HG02852 (cell line): ENCODE results near the gene MROH8.

Experiments
- ATAC-seq: cut with Tn5 transposase; IDR thresholded peaks from one replicate; pipeline ENCODE4 v1.9.1; 2021; ENCODE audit warnings: mild to moderate bottlenecking, moderate library complexity; ENCODE audit not compliant: unreplicated experiment

The MROH8 gene

DNA sequence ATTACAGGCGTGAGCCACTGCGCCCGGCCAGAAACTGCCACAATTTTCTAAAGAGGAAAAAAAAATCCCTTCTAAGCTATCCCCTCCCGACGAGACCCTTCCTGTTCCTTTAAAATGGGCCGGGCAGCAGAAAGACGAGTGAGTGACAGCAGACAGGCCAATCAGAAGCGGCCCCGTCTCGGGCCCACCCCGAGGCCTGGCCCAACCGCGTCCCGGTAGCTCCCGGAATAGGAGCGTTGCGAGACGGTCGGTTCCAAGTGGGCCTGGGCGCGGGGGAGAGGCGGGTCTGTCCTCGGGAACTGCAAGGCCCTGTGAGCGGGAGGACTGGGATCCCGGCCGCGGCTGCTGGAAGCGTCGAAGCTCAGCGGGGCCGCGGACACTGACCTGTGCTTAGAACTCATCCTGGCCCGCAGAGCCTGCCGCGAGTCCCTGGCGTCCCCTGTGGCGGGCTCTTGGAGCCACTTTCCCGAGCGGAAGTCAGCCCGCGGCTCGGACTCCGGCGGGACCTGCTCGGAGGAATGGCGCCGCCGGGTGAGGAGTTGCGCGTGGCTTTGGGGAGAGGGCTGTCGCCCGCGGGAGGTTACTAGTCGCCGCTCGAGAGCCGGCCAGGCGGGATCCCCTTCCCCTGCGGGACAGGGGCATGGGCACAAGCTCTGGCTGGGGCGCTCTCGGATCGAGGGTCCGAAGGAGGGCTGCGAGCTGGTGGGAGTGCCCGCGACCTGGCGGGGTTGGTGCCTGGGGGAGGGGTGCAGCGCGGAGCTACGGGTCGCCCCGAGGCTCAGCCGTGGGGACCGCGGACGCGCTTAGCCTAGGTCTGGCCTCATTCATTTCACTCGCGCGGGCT is at the start of gene MROH8, which contains the start of gene RPN2:
Gene MROH8, minus strand, starts transcription at position 710 of the 844 bp plus-strand sequence.
Gene RPN2, plus strand, starts transcription at position 492 of the 844 bp plus-strand sequence. Its CDS starts 27 bp downstream, at position 519.
- ATAC-seq = peak; percentile 95

DNA sequence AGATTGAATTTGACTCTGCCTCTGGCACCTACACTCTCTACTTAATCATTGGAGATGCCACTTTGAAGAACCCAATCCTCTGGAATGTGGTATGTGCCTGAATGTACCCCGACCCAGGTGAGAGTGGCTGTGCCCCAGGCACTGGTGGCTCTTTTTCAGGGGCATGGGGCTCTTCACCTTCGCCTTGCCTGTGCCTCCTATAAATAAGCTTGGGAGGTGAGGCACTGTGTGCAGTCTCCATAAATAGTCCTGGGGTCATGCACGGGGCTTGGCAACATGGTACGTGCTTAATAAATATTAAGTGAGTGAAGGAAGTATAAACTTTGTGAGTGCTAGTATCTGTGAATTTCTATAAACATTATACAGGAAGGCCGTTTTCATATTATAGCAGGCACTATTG is 49.3 kb upstream of the MROH8 start:
- no peak for ATAC-seq

DNA sequence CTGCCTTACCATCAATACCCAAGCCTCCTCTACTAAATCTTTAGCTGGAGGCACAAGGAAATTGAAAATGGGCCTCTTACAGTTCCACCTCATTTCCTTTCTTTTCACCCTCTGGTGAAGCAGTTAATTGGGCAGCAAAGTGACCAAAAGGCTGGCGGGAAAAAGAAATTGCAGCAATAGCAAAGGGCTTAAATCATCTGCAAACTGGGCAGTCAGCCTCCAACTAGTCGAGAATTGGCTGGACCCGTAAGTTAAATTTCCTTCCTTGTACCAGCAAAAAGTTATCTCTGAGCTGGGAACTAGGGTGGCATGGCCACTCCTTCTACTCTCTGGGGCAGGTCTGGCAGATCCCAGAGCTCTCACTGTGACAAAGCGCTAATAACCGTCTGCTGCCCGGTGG is 48.7 kb upstream of the MROH8 start:
- ATAC-seq = no peak

DNA sequence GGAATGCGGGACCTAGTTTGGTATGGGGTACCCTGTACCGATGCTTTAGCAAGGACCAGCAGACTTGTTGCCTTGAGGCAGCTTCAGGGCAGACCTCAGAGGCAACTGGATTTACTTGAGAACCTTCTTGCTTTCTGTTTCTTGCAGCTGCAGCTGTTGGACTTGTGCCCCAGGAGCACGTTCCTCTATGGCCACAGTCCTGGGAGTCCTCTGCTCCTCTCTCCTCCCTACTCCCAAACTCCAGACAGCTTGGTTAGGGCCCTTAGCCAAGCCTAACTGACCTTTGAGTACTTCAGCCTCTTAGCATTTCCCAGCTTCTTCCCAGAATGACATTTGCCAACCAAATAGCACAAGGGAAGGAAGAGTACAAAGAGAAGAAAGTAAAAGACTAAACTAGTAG is 47.5 kb upstream of the MROH8 start:
- no peak for ATAC-seq

DNA sequence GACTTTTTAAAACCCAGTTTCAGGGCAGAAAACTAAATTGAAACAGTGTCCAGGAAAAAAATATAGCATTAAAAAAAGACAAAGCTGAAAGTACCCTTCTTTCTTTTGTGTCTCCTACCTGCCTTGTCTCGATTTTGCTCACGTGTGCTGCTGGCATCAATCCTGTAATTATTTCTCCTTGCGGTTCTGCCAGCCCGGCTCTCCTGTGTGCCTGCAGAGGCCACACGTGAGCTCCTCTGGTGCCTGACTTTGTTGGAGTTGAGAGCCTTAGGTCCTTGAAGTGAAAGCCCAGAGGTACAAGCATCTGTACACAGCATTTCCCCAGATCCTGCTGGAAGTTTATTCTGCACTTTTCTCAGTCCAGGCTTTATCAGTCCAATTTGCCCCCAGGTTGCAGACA is 45.8 kb upstream of the MROH8 start:
- no peak for ATAC-seq

DNA sequence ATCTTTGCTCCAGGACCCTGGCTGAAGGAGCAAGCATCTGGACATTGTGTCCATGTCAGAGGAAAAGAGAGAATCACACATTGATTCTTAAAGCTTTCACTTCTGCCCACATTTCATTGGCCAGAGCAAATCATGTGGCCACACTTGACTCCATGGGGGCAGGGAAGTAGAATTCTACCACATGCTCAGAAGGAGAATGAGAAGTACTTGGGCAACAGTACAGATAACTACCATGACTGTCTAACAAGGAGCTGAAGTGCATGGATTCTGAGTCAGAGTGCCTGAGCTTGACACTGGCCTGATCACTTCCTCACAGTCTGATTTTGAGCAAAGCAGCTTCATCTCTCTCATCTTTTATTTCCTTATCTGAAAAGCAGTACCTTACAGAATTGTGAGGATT is 43.7 kb upstream of the MROH8 start:
- no peak for ATAC-seq

DNA sequence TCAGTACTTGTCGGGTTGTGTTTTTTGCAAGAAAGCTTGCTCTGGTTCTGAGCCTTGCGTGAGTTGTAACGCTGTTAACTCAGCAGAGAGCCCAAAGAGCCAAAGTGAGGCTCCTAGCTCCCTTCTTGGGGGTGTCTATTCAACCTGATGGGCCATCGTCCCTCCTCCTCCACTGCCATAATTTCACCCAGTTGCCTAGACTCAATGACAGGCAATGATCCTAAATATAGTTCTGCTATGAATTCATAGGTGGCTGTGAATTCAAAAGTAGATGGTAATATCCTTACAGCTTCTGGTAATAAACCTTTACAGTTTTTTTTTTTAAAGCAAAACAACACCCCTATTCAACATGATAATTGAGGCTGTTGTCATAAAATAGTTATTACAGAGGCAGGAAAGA is 42.7 kb upstream of the MROH8 start:
- ATAC-seq = no peak

DNA sequence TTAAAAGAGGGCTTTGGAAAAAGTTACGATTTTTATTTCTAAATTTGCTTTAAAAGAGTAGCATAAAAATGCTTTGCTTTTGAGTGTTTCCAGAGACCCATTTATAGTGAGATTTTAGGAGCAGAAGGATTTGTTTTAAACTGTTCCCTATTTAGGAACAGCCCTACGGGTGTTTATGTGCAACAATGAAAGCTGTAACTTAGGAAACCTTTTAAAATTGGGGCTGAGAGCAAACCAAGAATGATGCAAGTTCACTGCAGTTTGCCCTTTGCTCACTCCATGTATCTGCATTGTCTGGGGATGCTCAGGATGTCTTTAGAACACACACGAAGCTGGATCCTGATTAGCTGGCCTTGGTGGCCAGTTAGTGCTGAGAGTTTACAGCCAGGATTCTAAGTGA is 41.4 kb upstream of the MROH8 start:
- ATAC-seq = no peak

DNA sequence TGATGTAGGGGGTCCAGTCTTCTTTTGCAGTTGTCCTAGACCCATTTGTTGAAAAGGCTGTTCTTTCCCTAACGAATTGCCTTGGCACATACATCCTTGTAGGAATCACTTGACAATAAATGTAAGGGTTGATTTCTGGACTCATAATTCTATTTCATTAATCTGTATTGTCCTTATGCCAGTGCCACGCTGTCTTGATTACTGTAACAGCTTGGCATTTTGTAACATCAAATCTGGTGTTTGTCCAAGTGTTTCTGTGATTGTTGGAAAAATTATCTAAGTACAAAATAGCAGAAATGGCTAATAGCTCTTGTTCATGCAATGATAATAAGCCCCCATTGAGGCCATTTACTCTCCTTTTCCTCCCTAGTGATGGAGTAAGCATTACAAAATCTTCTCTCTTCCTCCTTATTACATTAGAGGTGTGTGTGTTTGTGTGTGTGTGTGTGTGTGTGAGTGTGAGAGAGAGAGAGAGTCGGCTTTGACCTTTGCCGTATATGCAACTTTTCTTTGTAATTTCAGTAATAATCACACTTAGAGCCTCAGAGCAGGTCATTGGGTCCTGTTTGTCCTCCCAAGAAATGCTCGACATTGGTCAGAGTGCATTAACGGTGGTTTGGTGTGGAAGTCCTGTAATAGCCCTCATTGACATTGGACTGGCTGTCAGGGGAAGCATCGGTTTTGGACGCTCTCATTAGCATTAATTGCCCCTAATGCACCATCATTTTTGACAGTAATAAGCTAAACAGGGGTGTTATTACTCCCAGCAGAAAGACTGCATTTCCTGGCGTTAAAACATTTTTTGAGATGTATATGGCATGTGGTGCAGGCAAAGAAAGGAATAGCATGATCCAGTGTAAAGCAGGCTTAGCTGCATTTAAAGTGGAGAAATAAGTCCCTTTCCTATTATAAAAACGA is 40.7 kb upstream of the MROH8 start:
- no peak for ATAC-seq

DNA sequence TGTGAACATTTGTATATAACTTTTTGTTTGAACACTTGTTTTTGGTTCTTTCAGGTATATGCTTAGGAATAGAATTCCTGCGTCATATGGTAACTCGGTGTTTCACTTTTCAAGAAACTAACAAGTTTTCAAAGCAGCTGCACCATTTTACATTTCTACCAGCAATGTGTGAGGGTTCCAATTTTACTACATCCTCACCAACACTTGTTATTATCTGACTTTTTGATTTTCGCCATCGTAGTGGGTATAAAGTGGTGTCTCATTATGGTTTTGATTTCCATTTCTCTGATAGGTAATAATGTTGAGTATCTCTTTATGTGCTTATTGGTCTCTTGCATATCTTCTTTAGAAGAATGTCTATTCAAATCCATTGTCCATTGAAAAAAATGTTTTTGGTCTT is 39.6 kb upstream of the MROH8 start:
- no peak for ATAC-seq

DNA sequence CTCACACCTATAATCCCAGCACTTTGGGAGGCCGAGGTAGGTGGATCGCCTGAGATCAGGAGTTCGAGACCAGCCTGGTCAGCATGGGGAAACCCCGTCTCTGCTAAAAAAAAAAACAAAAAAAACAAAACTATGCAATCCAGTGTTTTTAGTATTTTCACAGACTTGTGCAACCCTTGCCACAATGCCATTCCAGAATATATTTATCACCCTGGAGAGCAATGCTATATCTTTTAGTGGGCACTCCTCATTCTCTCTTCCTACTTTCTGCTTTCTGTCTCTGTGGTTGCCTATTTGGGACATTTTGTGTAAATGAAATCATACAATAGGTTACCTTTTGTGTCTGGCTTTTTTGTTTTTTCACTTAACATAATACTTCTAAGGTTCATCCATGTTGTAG is 39.1 kb upstream of the MROH8 start:
- no peak for ATAC-seq

DNA sequence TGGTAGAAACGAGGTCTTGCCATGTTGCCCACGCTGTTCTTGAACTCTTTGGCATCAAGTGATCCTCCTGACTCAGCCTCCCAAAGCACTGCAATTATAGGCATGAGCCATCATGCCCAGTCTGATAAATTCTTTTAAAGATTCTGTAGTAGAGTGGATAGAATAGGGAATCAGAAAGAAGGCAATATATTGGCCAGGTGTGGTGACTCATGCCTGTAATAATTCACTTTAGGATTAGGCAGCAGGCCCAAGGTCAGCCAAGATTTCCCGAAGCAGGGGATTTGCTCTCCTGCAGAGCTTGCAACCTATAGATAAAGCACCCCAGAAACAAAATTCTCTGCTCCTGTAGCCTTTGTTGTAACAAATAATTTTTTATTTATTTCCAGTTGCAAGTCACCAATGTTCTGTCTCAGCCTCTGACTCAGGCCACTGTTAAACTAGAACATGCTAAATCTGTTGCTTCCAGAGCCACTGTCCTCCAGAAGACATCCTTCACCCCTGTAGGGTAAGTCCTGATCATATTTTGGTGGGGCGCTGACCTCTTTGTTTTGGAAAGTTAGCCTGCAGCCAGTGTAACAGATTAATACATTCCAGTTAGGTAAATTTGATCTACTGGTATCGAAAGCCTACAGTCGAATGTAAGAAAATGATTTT is 30.4 kb upstream of the MROH8 start:
- ATAC-seq = no peak

DNA sequence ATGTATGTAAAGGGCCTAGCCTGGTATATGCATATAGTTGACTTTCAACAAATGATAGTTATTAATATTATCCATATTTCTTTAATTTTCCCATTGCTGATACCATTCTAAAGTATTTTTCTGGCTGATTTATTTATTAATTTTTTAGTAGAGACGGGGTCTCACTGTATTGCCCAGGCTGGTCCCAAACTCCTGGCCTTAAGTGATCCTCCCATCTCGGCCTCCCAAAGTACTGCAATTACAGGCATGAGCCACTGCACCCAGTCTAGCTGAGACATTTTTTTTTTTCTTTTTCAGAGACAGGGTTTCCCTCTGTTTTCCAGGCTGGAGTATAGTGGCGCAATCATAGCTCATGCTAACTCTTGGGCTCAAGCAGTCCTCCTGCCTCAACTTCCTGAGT is 29.8 kb upstream of the MROH8 start:
- no peak for ATAC-seq

DNA sequence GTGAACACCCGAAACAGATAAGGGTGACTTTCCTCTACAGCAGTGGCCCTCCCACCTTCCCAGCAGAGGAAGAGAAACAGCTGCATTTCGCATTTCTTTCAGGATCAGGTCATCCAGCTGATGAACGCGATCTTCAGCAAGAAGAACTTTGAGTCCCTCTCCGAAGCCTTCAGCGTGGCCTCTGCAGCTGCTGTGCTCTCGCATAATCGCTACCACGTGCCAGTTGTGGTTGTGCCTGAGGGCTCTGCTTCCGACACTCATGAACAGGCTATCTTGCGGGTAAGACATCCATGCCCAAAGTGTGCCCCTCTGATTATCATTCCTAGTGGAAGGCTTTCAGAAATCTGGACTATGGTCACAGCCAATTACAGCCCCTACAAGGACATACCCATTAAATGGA is 27.8 kb upstream of the MROH8 start:
- ATAC-seq = no peak

DNA sequence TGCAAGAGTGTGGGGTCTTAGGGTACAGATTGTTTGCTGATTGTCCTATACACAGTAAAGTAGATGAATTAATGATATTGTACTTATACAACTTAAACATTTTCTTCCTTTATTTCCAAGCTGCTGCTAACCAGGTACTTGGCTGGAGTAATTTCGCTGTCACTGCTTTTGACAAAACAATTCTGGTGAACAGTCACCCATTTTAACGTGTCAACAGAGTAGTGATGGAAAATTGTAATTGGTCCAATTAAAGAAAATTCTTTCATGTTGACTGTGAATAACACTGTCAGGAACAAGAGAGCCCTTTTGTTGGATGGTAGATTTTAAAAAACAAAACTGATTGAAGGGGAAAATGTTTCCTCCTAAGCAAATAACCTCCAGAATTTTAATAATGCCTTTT is 26.4 kb upstream of the MROH8 start:
- no peak for ATAC-seq

DNA sequence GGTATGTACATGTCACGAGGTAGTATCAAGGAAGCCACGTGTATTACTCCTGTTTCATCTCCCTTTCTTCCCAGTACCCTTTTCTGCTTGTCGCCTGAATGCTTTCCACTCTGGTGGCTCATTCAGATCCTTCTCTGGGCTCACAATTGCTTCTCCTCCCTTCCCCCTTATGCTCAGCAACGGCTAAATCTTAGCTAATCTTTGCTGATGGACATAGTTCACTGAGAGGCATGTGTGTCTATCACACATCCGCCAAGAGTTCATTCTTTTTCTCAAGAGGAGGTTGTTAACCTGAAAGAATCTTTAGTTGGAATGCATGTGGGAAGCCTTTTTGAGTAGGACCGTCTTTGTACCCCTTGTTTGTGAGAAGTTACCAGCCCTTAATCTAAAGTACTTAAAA is 25.8 kb upstream of the MROH8 start:
- no peak for ATAC-seq

DNA sequence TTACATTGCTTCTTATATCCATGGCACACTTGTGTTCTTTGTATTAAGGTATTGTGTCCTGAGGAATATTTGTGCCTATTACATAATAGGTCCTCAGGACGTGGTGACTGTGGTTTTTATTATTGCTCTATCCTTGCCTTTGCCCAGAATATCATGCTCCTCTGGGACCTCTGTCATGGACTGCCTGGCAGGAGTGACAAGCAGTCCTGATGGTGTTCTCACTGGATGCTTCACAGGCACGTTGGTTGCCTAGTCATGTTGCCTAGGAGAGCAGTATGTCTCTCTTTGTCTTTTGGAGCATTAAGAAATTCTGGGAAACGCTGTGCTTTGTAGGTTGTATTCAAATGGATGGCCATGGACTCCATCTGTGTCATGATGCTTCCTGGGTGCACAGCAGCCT is 24.7 kb upstream of the MROH8 start:
- no peak for ATAC-seq

DNA sequence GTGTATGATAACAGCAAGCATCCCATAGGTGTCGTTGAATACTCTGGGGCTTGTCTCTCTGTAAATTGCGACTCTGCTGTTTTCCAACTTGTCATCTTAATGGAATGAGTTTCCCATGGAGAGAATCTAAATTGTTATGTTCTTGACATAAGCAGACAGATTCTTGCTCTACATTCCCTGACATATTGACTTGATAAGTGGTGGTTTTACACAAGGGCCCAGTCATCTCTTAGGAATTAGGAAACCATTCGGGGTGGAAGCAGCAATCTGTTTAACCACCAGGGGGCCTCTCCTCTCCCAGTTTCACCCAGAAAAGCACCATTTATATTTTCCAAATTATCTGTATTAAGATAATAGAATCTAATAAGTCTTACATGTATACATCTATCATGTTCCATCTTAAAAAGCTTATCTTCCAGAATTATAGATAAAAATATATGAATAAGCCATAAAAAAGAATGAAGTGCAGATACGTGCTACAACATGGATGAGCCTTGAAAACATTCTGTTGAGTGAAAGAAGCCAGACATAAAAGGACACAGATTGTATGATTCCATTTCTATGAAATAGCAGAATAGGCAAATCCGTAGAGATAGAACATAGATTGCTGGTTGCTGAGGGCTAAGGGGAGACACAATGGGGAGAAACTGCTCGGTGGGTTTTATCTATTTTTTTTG is 23.1 kb upstream of the MROH8 start:
- no peak for ATAC-seq

DNA sequence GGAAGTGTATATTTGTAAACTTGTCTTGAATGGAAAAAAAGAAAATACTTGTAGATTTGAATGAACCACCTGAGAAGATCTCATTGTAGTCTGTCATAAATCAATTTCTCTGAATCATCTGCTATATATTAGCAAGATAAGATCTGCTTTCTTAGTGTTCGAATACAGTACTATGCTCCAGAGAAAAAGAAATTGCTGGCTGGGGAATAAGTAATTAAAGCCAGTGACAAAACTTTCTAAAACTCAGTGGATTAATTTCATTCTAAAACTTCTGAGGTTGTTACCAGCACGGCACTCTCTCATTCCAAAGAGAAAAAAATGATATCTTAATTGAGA is 22.4 kb upstream of the MROH8 start:
- ATAC-seq = no peak

DNA sequence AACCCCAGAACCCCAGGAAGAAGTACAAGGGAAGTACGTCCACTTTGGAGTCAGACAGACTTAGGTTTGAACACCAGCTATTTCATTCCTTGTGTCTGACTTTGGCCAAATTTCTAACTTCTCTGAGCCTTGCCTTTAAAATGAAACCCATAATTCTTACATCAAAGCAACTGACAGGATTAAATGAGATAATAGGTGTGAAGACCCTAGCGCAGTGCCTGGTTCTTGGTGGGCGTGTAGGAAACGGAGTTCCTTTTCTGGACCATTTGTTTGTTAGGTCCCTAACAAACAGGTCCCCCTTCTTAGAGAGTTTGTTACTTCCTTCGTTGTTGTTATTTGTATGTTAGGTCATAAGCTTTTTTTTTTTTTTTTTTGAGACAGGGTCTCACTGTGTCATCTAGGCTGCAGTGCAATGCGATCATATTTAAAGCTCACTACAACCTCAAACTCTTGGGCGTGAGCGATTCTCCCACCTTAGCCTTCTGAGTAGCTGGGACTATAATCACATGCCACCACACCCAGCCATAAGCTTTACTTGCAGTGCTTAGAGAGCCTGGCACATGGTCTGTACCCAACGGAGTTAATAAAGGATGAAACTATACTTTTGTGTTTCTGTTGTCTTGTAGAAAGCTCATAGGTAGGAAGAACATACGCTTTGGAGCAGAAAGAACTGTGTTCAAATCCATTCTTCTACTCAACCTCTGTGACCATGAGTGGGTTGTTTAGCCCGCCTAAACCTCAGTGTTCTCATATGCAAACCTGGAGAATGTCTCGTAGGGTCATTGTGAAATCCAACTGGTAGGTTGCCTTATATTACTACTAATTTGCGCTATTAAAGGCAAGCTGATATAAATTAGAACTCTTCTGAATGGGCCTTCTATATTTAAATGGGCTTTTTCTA is 21.8 kb upstream of the MROH8 start:
- no peak for ATAC-seq
